GM21526 (cell line): ENCODE measurements around the gene ZIC1.

Experiments
- ATAC-seq: cut with Tn5 transposase; IDR thresholded peaks from one replicate; pipeline ENCODE4 v1.9.1; 2021; ENCODE audit warnings: moderate library complexity; ENCODE audit not compliant: unreplicated experiment, low FRiP score

Gene ZIC1

DNA sequence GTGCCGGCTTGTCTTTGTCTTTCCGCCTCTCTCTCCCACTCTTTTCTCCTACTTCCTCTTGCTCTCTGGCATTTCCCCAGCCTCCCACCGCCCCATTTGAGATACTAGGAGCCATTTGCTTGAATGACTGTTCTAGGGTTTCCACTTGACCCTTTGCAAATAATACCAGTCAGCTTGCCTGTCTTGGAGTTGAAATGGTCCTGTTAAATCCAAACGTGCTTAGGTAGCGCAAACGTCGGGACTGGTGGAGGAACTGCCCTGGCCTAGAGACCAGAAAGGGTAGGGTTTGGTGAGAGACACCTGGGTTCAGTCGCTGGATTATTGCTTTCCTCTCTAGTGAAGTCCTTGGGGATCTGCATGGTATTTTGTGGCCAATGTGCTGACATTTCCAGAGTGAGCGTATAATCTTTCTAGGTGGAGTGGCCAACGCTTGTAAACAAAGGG is 10.6 kb downstream of the ZIC1 start:
- ATAC-seq = no peak

DNA sequence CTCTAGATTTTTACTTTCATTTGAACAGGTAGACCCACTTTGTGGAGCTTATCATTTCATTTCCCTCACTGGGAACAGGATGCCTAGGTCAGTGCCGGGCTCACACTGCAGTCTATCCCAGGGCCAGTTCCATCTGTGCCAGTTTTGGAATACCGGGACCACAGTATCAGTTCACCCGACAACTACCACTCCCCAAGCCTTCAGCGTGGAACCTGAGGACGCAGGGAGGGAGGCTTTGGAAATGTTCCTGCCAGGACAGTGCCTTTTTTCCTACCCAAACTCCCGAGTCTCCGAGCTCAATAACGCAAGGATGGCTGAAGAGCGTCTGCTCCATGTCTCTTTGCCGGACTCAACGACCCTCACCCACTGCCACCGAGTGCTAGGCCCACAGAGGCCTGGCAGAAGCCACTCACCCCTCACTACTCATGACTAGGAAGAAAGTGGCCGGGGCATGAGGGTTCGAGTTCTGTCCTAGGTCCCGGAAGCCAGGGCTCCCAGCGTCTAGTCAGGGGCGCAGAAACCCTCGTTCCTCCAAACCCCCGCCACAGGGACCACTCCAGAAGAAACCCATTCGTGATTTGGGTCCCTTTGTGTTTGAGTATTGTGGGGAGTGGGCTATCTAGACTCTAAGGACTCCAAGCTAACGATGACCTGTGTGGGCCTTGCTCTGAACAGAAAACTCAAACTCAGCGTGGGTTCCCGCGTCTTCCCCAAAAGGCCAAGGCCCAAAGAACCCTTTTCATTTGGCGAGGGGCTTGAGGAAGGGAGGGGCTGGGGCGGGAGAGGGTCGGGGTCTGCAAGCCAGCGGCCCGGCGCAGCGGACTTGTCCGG is 11.4 kb downstream of the ZIC1 start:
- no peak for ATAC-seq

DNA sequence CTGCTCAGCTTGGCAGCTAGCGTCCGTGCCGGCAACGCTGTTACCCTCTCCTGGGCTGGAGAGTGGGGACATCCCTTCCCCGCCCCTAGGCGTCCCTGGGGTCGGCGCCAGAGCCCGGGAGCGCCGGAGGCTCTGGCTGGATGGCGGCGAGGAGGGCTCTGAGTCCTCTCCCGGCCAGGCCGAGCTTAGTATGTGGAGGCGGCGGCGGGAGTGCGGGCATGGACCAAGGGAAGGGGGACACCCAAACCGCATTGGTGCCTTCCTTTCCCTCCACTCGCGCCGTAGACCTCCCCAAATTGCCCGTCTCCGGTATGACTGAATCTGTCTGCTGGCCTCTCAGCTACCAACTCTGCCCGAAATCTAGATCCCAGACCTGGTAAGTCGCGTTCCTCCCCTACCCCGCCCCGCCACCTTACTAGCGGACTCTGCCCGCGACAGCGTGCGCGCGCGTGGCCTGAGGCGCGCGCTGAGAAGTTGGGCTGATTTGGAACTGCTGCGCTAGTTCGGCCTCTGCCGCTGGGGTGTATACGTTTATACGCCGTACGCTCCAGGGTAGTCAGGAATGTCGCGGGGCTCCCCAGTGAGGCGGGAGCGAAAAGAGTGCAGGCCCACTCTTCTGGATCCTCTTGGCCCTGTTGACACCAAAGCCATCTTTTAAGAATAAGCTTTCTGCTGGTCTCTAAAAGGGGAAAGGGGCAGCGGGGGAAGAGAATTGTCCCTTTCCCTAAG is 12.2 kb downstream of the ZIC1 start:
- no peak for ATAC-seq

DNA sequence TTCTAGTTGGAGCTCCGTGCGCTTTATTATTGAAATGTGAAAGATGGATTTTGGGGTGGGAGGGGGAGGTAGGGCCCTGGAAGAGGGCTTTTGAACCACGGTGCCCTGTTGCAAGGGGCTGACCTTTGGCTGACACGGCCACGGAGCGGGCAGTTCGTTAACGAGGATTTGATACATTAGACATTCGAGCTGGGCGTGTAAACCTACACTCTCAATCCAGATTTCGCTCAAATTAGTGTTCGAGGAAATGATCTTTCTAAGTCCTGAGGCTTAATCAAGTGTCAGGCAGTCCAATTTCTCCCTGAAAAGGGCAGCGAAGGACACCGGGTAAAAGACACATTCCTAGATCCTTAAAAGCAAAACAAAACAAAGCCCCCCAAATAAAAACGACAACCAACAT is 13.0 kb downstream of the ZIC1 start:
- no peak for ATAC-seq

DNA sequence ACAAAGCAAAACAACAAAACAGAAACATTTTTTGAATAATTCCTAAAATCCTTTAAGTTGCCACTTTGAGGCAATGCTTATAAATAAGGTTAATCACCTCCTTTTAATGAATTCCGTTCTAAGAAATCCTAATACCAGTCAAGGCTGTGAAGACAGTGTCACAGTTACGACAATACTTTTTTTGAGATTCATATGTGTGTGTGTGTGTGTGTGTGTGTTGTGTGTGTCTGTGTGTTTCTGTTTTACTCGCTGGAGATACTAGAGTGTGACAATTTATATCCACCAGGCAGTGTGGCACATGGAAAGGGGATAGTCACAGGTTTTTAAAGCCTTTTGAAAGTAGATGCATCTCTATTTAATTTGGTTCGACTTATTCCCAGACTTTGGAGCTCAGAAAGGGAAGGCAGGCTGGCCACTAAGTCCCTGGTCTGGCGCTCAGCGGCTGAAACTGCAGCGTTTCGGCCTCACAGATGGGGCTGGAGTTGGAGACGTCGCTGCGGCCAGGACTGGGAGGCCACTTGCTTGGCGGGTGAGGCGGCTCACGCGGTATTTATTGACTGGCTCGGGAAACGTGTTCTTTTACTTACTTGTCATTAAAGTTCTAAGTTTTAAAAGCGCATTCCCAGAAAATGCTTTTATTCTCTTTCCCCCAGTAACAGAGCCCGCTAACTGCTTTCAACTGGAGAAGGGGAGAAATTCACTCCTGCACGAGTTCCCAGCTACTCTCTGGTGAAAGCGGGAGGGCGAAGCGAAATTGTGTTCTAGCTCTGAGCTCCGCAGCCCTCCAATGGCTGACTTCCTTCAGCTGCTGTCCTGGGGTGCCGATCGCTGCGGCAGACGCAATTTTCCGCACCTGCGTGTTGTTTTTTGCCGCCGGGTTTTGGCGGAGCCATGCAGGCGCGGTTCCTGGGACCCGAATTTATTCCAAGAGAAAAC is 13.7 kb downstream of the ZIC1 start:
- no peak for ATAC-seq

DNA sequence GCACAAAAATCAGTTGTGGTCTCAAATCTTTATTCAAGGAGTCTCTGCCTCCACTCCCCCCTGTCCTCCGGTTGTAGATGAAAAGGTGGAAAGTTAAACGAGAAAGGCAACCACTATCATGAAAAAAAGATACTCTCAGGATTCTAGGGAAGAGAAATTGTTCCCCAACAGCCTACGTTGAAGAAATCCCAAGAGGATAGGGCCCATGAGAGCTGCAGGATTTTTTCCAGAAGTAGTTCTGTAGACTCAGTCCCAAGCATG is 14.3 kb downstream of the ZIC1 start:
- no peak for ATAC-seq

DNA sequence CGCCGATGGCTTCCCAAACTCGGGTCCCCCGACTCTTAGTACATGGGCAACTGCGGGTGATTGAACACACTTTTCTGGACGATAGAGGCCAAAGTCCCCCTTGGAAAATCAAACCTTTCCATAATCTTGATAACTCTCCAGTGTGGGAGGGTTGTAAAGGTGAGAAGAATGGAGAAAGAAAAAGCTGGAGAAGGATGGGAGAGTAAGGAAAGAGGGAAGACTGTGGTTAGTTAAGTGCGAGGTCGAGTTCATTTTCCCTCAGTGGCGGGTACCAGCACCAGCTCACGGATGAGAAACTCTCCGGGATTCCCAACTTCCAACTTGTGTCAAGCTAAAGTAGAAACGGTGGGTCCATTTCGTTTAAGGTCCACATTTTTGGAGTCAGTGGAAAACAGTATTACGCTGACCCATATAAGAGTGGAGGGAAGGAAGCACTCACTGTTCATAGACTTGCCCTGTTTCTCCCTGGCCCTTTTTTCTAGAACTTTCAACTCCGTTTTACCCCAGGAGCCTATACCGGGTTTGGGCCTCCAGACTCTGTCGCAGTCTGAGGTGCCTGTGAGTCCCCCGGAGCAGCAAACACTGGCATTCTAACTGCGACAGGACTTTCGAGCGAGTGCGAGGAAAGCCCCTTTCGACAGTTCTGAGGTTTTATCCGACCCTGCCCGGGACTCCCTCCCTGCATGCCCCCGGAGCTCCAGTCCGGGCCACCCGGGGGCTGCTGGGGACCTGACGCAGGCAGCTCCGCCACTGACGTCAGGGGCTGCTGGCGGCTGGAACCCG is 14.8 kb downstream of the ZIC1 start:
- no peak for ATAC-seq

DNA sequence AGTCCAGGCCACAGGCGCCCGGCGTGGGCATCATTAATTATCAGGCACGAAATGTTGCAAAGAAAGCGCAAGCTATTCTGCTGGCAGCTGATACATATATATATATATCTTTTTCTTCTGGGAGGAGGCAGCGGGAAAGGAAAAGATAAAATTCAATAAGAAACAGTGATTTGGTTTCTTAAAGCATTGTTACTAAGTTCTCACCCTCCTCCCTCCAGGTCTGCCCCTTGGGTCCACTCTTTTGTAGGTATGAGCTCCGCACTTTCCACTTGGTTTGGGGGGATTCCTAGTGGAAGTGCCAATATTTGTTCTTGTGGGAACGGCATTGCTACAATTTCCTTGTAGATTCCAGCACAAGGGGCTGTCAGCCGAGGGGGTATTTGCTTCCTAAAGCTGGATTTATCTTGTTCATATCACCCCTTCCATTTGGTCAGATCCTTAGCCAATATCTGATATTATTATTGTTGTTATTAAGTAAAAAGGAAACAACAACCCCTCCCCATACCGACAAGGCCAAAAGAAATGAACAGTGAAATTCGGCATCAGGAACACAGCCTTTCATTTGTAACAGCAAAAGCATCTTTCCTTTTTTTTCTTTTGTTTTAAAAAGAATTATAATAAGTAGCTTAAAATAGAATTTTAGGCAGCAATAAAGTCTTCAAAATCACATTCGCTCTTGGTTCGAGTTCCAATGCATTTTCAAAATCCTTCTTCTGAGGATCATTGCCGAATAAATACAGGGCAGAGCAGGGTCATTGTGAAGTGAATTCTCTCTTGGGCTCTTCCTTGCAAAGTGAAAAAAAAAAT is 15.6 kb downstream of the ZIC1 start:
- ATAC-seq = no peak

DNA sequence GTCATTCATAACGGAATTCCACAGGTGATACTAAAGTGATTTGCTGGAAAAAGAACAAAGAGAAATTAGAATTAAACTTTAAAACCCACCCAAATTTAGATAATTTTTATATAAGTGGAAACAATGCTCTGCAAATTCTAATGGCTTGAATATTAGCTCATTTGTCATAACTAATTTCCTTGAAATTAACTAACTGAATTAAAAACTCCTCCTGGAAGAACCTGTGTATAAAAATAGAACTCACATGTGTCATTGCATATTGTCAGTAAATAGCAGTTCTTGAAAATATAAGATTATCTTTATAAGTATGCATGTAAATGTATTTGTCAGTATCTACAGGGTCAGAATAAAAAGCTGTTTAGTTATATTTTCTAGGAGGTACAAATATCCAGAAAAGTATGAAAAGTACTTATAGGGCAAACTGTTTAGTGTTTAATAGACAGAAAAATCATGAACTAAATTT is 16.3 kb downstream of the ZIC1 start:
- no peak for ATAC-seq

DNA sequence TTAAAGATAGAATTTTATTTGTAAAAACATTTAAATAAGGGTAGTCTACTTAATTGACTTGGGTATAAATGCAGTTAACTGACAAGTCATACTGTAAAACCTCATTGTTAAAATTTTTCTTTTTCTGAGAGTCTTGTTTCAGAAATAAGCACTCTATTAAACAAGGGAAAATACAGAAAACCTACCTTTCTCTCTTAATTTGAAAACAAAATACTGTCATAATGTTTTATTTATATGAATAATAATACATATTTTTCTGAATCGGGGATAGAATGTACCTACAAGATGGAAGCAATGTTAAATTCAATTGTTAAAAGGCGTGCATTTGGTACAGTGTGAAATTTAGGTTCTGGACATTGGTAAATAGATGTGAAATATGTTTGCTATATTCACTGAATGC is 17.8 kb downstream of the ZIC1 start:
- ATAC-seq = no peak

DNA sequence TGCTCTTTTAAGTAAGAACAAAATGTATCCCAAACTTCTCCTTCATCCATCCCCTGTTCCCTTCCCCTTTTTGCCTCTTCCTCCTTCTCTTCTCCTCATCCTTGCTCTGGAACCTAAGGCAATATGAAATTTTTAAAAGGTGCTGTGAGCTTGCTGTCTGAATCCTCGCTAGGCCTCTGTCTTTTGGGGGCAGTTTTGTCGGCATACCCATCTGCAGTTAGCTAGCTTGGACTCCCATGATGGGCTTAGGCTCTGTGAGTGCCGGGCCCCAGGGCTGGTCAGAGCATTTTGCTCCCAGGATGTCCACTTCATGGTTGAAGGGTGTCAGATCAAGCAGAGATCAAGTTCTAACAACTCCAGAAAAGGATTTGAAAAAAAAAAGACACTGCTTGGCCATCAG is 18.6 kb downstream of the ZIC1 start:
- ATAC-seq = no peak

DNA sequence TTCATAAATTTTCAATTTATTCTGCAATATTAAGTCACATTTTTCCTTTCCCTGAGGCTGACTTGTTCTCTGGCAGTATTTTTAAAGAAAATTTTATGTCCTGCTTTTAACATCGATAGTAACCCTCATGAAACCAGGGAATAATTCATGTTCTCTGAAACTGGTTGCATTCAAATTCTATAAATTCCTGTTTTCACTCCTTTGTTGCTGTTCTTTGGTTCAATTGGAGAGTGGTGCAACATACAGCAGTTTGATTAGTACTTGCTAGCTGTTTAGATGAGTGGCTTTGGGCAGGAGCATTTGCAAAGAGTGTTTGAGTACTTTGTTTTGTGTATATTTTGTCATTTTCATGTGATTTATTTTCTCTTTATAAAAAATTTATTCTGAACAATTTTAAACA is 19.2 kb downstream of the ZIC1 start:
- no peak for ATAC-seq

DNA sequence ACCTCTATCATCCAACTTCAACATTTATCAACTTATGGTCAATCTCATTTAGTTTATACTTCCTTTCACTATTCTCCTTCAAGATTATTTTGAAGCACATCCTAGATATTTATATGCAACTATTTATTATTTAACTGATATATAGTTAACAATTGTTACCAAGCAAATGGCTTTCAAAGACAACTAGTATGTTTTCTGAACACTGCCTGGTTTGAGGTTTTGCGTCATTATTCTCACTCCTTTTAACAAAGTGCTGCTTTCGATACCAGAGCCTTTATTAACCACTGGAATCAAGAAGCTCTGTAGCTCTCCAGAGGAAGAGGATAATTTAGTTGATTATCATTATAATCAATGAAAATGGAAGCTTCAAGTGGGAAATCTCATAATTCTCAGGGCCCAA is 19.6 kb downstream of the ZIC1 start:
- ATAC-seq = no peak

DNA sequence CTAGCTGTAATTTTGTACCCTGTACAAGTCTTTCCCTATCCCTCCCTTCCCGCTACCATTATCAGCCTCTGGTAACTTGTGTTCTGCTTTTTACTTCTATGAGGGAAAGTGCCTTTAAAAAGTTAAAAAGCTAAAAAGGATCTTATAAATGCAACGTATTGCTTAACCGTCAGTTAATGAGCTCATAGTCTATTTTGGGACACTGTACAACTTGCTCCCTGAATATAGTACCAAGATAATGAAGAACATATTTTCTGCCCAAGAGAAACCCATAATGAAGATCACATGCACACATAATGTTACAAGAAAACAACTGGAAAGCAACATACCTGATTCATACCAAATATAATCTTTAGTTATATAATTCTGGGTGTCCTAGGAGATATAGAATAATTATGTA is 22.6 kb downstream of the ZIC1 start:
- ATAC-seq = no peak

DNA sequence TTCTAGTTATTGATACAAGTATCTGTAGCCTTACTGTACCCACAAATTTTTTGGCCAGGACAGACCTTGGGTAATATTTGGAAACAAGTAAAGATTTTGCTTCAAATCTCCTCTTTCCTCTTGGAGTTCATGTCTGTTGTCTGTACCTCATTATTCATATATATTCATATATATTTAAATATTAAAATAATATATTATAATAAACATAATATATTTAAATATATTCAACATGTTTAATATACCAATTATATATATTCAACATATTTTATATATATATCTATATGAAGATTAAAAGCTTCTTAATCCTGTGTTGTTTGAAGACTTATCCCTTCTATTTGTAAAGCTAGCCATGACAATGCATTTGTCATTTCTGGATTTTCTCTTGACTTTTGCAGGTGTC is 38.1 kb downstream of the ZIC1 start:
- no peak for ATAC-seq

DNA sequence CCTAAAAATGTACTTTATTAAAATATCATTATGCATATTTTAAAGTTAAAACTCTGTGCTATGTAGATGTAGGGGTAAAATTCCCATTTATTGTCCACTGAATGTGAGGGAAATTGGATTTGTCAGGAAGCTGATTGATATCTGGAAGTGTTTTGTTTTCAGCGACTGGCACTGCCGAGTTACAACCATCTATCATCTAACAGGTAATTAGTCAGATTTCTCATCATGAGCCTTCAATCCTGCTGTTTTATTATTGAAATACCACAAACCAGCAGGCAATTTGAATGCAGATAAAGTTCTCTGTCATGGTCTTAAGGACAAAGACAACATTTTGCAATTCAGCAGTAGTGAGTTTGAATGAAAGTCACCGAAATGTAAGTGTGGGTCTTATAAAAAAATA is 40.5 kb downstream of the ZIC1 start:
- no peak for ATAC-seq

DNA sequence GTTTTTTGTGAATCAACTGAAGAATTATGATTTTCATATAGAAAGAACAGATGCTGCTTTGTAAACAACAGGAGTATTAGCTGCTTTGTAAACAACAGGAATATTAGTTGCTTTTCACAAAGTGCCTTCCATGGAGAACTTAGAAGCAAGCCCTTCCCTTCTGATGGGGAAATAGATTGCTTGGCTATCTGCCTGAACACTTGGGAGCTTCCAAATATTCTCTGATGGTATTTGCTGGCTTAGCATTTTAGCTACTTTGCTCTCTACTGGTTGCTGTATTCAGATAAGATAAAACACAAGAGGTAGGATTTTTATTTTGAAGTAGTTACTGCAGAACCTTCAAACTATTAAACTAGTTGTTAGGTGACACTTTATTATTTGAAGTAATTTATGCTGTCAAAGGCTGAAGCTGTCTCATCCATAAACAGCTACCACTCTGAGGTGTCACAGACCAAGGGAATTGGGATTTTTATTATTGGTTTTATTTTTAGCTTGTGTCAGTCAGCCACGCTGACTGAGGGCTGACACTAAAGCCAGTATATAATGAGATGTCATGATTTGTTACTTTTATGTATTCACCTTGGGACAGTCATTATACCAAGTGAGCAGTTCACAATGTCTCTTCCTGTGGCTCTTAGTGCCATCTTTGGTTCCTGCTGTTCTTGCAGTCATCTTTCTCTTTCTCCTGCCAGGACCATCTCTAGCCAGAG is 50.0 kb downstream of the ZIC1 start:
- no peak for ATAC-seq

DNA sequence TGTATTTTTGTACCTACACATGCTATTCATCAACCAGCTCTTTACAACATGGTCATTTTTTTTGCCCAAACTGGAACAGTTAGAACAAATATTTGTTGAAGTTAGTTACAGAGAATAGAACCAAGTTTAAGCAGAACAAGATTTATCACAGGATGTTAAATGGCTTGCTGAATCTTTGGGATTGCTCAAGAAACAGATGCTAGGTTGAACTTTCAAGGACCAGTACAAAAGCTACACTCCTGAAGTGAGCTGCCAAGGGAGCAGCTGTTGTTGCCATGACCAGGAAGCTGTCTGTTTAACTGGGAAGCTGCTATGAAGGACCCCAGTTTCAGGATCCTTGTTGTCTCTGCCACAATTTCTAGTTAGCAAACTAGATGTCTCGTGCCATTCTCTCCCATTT is 53.7 kb downstream of the ZIC1 start:
- ATAC-seq = no peak
